ENCODE measurements around the gene TMEM259.

TMEM259 gene

GRCh38 chr19:1042689-1043511 is 22.0 kb upstream of the TMEM259 start:
- H3K36me3 ChIP-seq: peaks cover 80% of the 10 kb centered on the region
- H3K27ac ChIP-seq: peak overlapping the region; percentile 23
- H3K9me3 ChIP-seq: no peaks in the 10 kb centered on the region
- TF ChIP-seq CTCF (IDR thresholded peaks at IDR 0.05): no peak
- no peaks in the 10 kb centered on the region for H3K27me3 ChIP-seq
- peaks cover 34 to 41% of the 10 kb centered on the region in 2 experiments for H3K4me1 ChIP-seq (ENCODE audit: control insufficient read depth in 1 of 2, insufficient read depth in 1 of 2, low read depth in 1 of 2, low read length in 1 of 2)
- no peak overlapping the region for H3K4me3 ChIP-seq (ENCODE audit: low read depth in 1 of 2, low read length in 1 of 2)

- H3K27ac ChIP-seq: peak overlapping the region; percentile 100
- peak overlapping the region; percentile 82 to 98 for H3K4me3 ChIP-seq (ENCODE audit: low read depth in 1 of 2, low read length in 1 of 2)
- H3K27me3 ChIP-seq: no peaks in the 10 kb centered on the region
- H3K36me3 ChIP-seq: peaks cover 78% of the 10 kb centered on the region
- no peak for TF ChIP-seq CTCF (IDR thresholded peaks at IDR 0.05)
- peaks cover 42 to 49% of the 10 kb centered on the region in 2 experiments for H3K4me1 ChIP-seq (ENCODE audit: control insufficient read depth in 1 of 2, insufficient read depth in 1 of 2, low read depth in 1 of 2, low read length in 1 of 2)
- H3K9me3 ChIP-seq: no peaks in the 10 kb centered on the region
These were observed 21.1 kb upstream of the TMEM259 start for GRCh38 chr19:1041835-1042685.

GRCh38 chr19:1041272-1041834 is 20.4 kb upstream of the TMEM259 start:
- no peak for TF ChIP-seq CTCF (IDR thresholded peaks at IDR 0.05)
- H3K9me3 ChIP-seq: no peaks in the 10 kb centered on the region
- H3K36me3 ChIP-seq: peaks cover 78% of the 10 kb centered on the region
- H3K4me3 ChIP-seq (ENCODE audit: low read depth in 1 of 2, low read length in 1 of 2): peak overlapping the region; percentile 82 to 98
- H3K27ac ChIP-seq: peak overlapping the region; percentile 100
- no peaks in the 10 kb centered on the region for H3K27me3 ChIP-seq
- peaks cover 49 to 54% of the 10 kb centered on the region in 2 experiments for H3K4me1 ChIP-seq (ENCODE audit: control insufficient read depth in 1 of 2, insufficient read depth in 1 of 2, low read depth in 1 of 2, low read length in 1 of 2)

- Histone ChIP-seq H3K27me3 (no peaks in the 10 kb centered on the region), H3K9me3 (no peaks in the 10 kb centered on the region), H3K4me1 (ENCODE audit: control insufficient read depth in 1 of 2, insufficient read depth in 1 of 2, low read depth in 1 of 2, low read length in 1 of 2) (peaks cover 56 to 61% of the 10 kb centered on the region in 2 experiments), H3K36me3 (peaks cover 78% of the 10 kb centered on the region), H3K4me3 (ENCODE audit: low read depth in 1 of 2, low read length in 1 of 2) (peak overlapping the region; percentile 82 to 98), H3K27ac (peak overlapping the region; percentile 100)
- TF ChIP-seq CTCF (IDR thresholded peaks at IDR 0.05): peak; percentile 25
These were observed 19.8 kb upstream of the TMEM259 start for GRCh38 chr19:1040476-1041271.
